Stimulated activated CD8-positive, alpha-beta memory T cell treated with anti-CD3 and anti-CD28 coated beads, Interleukin-4, amount 100 ng/mL, for 1 hour (primary cell): ENCODE data around the gene SYT6.

Experiments used
- DNase-seq, 2 donors: peaks; one replicate each; pipeline ENCODE4 v3.0.0-alpha.2; 2020; ENCODE audit warnings: low read depth in 2 of 2, low spot score in 1 of 2

SYT6 gene

GRCh38 chr1:114154963-114155322, 1.3 kb upstream of the SYT6 start:
- no peak for DNase-seq

GRCh38 chr1:114154146-114154962, 685 bp upstream of the SYT6 start:
- DNase-seq, result no peak

- no peak for DNase-seq
Observed at GRCh38 chr1:114152508-114153260, 985 bp downstream of the SYT6 start.

GRCh38 chr1:114152089-114152507, 1.6 kb downstream of the SYT6 start:
- DNase-seq, result no peak

GRCh38 chr1:114150016-114150415, 3.7 kb downstream of the SYT6 start:
- DNase-seq, result no peak

GRCh38 chr1:114149211-114149610, 4.5 kb downstream of the SYT6 start:
- no peak for DNase-seq

GRCh38 chr1:114145504-114146151, 8.0 kb downstream of the SYT6 start:
- no peak for DNase-seq

GRCh38 chr1:114144016-114144415, 9.7 kb downstream of the SYT6 start:
- DNase-seq, result no peak

- no peak for DNase-seq
Observed at GRCh38 chr1:114139540-114139939, 14.1 kb downstream of the SYT6 start.

- DNase-seq, result no peak
Observed at GRCh38 chr1:114137497-114137896, 16.2 kb downstream of the SYT6 start.

- no peak for DNase-seq
Observed at GRCh38 chr1:114135786-114136185, 17.9 kb downstream of the SYT6 start.

- DNase-seq, result no peak
Observed at GRCh38 chr1:114134518-114134917, 19.2 kb downstream of the SYT6 start.

GRCh38 chr1:114133129-114133528, 20.5 kb downstream of the SYT6 start:
- no peak for DNase-seq

- no peak for DNase-seq
Observed at GRCh38 chr1:114131526-114132220, 22.0 kb downstream of the SYT6 start.

- no peak for DNase-seq
Observed at GRCh38 chr1:114130846-114131525, 22.7 kb downstream of the SYT6 start.

- no peak for DNase-seq
Observed at GRCh38 chr1:114130213-114130612, 23.5 kb downstream of the SYT6 start.

GRCh38 chr1:114128293-114128692, 25.4 kb downstream of the SYT6 start:
- no peak for DNase-seq

GRCh38 chr1:114126261-114127095, 27.2 kb downstream of the SYT6 start:
- no peak for DNase-seq

GRCh38 chr1:114124644-114125043, 29.0 kb downstream of the SYT6 start:
- no peak for DNase-seq
